Mucosa of rectum (tissue), 2 donors: ENCODE measurements around the gene FAM107B.

Experiments used
- H3K27ac ChIP-seq, 2 donors: one replicate each; pipeline ENCODE4 v1.7.0; 2013; ENCODE audit warnings: inconsistent platforms in 2 of 2, low read depth in 2 of 2, low read length in 2 of 2
- H3K27me3 ChIP-seq, 2 donors: one replicate each; pipeline ENCODE4 v1.7.0; 2013; ENCODE audit warnings: low read length in 2 of 2; ENCODE audit not compliant: control insufficient read depth in 2 of 2, insufficient read depth in 2 of 2
- H3K36me3 ChIP-seq, 2 donors: one replicate each; pipeline ENCODE4 v1.7.0; 2013; ENCODE audit warnings: low read length in 2 of 2; ENCODE audit not compliant: control insufficient read depth in 2 of 2, insufficient read depth in 2 of 2
- H3K4me1 ChIP-seq, 2 donors: one replicate each; pipeline ENCODE4 v1.7.0; 2013; ENCODE audit warnings: low read length in 2 of 2, mild to moderate bottlenecking in 1 of 2; ENCODE audit not compliant: control insufficient read depth in 2 of 2, insufficient read depth in 2 of 2
- H3K4me3 ChIP-seq, 2 donors: one replicate each; pipeline ENCODE4 v1.7.0; 2013; ENCODE audit warnings: low read length in 2 of 2
- H3K9ac ChIP-seq, 2 donors: one replicate each; pipeline ENCODE4 v1.7.0; 2013; ENCODE audit warnings: low read length in 2 of 2, low read depth in 1 of 2, mild to moderate bottlenecking in 1 of 2
- H3K9me3 ChIP-seq, 2 donors: one replicate each; pipeline ENCODE4 v1.7.0; 2013; ENCODE audit warnings: low read length in 2 of 2; ENCODE audit not compliant: control insufficient read depth in 2 of 2
- donor health status: healthy.
- donor health status: Normal muscosa, but diverticular disease.

Gene FAM107B

GRCh38 chr10:14658331-14659127 lies 116.2 kb downstream of the FAM107B start:
- no peaks in the 10 kb centered on the region for H3K36me3 ChIP-seq
- peaks cover 0 to 5% of the 10 kb centered on the region in 2 donors for H3K4me1 ChIP-seq
- H3K27me3 ChIP-seq = no peaks in the 10 kb centered on the region
- H3K9ac ChIP-seq = no peak overlapping the region
- H3K9me3 ChIP-seq = no peaks in the 10 kb centered on the region
- H3K27ac ChIP-seq = no peak overlapping the region
- no peak overlapping the region for H3K4me3 ChIP-seq

DNA sequence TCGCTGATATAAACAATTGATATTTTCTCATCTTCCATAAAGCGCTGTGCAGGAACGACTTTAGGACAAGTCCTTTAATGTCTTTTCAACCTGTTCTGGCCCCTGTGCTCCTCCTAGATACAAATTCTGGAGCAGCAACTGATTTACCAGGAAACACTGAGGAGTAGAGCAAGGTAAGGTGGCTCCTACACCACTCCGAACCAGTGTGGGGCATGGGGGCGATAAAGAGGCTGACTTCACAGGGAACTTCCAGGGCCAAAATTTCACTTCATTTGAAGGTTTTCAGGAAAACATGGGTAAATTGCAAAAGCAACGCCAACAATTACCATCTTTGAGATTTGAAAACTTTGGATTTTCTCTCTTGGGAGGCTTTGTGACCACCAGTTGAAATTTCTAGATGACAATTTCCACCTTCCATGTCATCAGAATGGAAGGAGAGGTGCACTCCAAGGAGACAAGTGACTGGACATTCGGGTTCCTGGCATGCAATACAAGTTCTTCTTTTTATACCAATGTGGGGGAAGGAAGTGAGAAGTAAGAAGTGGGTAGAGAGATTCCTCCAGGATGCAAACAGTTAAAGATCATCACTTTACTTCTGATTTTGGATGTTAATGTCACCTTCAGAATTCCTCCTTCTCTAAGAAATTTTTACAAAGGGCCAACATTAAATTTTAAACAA lies 118.5 kb downstream of the FAM107B start:
- peaks cover 3 to 8% of the 10 kb centered on the region in 2 donors for H3K4me1 ChIP-seq
- H3K4me3 ChIP-seq = no peak overlapping the region
- no peaks in the 10 kb centered on the region for H3K27me3 ChIP-seq
- H3K9ac ChIP-seq = no peak overlapping the region
- H3K9me3 ChIP-seq = no peaks in the 10 kb centered on the region
- no peaks in the 10 kb centered on the region for H3K36me3 ChIP-seq
- H3K27ac ChIP-seq = no peak overlapping the region

GRCh38 chr10:14654821-14655382 lies 119.8 kb downstream of the FAM107B start:
- no peak overlapping the region for H3K9ac ChIP-seq
- no peak overlapping the region for H3K27ac ChIP-seq
- H3K4me1 ChIP-seq = peaks cover 3 to 8% of the 10 kb centered on the region in 2 donors
- H3K27me3 ChIP-seq = no peaks in the 10 kb centered on the region
- H3K4me3 ChIP-seq = no peak overlapping the region
- H3K9me3 ChIP-seq = no peaks in the 10 kb centered on the region
- H3K36me3 ChIP-seq = no peaks in the 10 kb centered on the region

- H3K9me3 ChIP-seq = no peaks in the 10 kb centered on the region
- H3K27me3 ChIP-seq = no peaks in the 10 kb centered on the region
- no peak overlapping the region for H3K9ac ChIP-seq
- peaks cover 8 to 12% of the 10 kb centered on the region in 2 donors for H3K4me1 ChIP-seq
- H3K27ac ChIP-seq = no peak overlapping the region
- no peaks in the 10 kb centered on the region for H3K36me3 ChIP-seq
- H3K4me3 ChIP-seq = no peak overlapping the region
Observed at GRCh38 chr10:14653271-14654161, 121.2 kb downstream of the FAM107B start.

GRCh38 chr10:14652816-14653215 lies 121.9 kb downstream of the FAM107B start:
- no peaks in the 10 kb centered on the region for H3K36me3 ChIP-seq
- H3K9me3 ChIP-seq = no peaks in the 10 kb centered on the region
- H3K27ac ChIP-seq = no peak overlapping the region
- no peaks in the 10 kb centered on the region for H3K27me3 ChIP-seq
- H3K9ac ChIP-seq = no peak overlapping the region
- peaks cover 13 to 16% of the 10 kb centered on the region in 2 donors for H3K4me1 ChIP-seq
- no peak overlapping the region for H3K4me3 ChIP-seq

GRCh38 chr10:14652067-14652466 lies 122.6 kb downstream of the FAM107B start:
- H3K36me3 ChIP-seq = no peaks in the 10 kb centered on the region
- H3K9ac ChIP-seq = no peak overlapping the region
- no peak overlapping the region for H3K4me3 ChIP-seq
- no peaks in the 10 kb centered on the region for H3K27me3 ChIP-seq
- H3K4me1 ChIP-seq = peaks cover 17 to 19% of the 10 kb centered on the region in 2 donors
- H3K27ac ChIP-seq = no peak overlapping the region
- H3K9me3 ChIP-seq = no peaks in the 10 kb centered on the region

DNA sequence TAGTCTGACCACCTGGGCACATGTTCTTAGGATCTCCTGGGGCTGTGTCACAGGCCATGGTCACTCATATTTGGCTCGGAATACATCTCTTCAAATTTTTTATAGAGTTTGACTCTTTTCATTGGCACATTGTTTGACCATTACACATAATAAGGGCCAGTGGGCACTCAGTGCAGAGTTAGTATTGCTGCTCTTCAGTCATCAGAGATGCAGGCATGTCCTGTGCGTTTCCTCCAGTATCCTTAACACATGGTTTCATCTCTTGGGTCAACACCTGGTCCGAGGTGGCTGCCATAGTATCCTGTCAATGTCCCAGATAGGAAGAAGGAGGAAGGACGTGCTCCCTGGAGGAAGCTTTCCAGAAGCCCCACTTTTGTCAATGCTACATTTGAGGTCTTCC lies 125.0 kb downstream of the FAM107B start:
- Histone ChIP-seq H3K4me1 (peaks cover 17 to 19% of the 10 kb centered on the region in 2 donors), H3K27me3 (no peaks in the 10 kb centered on the region), H3K9ac (no peak overlapping the region), H3K4me3 (no peak overlapping the region), H3K9me3 (no peaks in the 10 kb centered on the region), H3K36me3 (no peaks in the 10 kb centered on the region), H3K27ac (peak overlapping the region in 1 of 2 donors; percentile 92)

DNA sequence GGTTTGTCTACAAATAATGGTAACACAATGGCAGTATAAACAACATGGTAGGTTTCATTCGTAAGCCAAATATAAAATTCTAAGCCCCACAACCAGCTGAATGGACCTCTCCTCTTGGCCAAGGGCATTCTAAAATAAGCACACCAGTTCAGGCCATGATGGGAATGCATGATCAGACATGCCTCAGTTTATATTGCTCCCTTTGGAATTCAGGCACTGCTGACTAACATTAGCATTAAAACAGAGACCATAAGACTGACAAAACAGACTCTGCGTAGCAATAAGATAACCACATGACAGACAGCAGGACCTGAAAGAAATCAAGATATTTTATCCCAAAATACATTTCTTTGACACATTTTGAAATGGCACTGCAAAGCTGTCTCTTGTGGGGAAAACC lies 125.8 kb downstream of the FAM107B start:
- Histone ChIP-seq H3K9me3 (no peaks in the 10 kb centered on the region), H3K27me3 (no peaks in the 10 kb centered on the region), H3K27ac (peak overlapping the region; percentile 77 to 92), H3K4me3 (peak overlapping the region in 1 of 2 donors; percentile 69), H3K36me3 (no peaks in the 10 kb centered on the region), H3K4me1 (peaks cover 17 to 19% of the 10 kb centered on the region in 2 donors), H3K9ac (peak overlapping the region in 1 of 2 donors; percentile 9)

- Histone ChIP-seq H3K36me3 (no peaks in the 10 kb centered on the region), H3K9ac (peak overlapping the region; percentile 29 to 72), H3K4me3 (peak overlapping the region; percentile 20 to 69), H3K4me1 (peaks cover 14% of the 10 kb centered on the region in 2 donors), H3K27ac (peak overlapping the region; percentile 77 to 92), H3K9me3 (no peaks in the 10 kb centered on the region), H3K27me3 (no peaks in the 10 kb centered on the region)
Observed at GRCh38 chr10:14648005-14648765, 126.5 kb downstream of the FAM107B start.
